Tibial nerve (tissue), 4 donors: ENCODE data around the gene MOB1B. TPM values are rescaled to one million over a fixed set of nuclear protein-coding genes. Genes with fewer than 3 reads are reported as not detected.
"Not testable (repeated sequence)": the region's sequence is repeated elsewhere in the genome, so short reads cannot be mapped to it uniquely, and the experiment has no call there.

ENCODE experiments used
- DNase-seq, 2 donors: peaks; one replicate each; pipeline ENCODE4 v3.0.0-alpha.2; 2019; ENCODE audit warnings: low spot score in 2 of 2
- H3K27ac ChIP-seq, 4 donors: fragments of 200-600 bp; sonication (generic) in 3 of 4; one replicate each; pipeline ENCODE4 v1.5.1; 2017 to 2019; ENCODE audit warnings: mild to moderate bottlenecking in 1 of 4
- H3K27me3 ChIP-seq, 2 donors: fragments of 200-600 bp; sonication (generic) in 1 of 2; one replicate each; pipeline versions ENCODE4 v1.5.1 to v1.6.0; 2017 to 2019
- H3K36me3 ChIP-seq, 3 donors: fragments of 200-600 bp; sonication (generic); one replicate each; pipeline ENCODE4 v1.5.1; 2018 to 2019
- H3K4me1 ChIP-seq, 4 donors: fragments of 200-600 bp; sonication (generic) in 3 of 4; one replicate each; pipeline ENCODE4 v1.5.1; 2017 to 2019
- H3K4me3 ChIP-seq, 4 donors: fragments of 200-600 bp; sonication (generic) in 3 of 4; one replicate each; pipeline ENCODE4 v1.5.1; 2017 to 2019; ENCODE audit warnings: mild to moderate bottlenecking in 1 of 4, moderate library complexity in 1 of 4
- H3K9me3 ChIP-seq, 4 donors: fragments of 200-600 bp; sonication (generic) in 3 of 4; one replicate each; pipeline ENCODE4 v1.5.1; 2017 to 2019
- EP300 ChIP-seq, 2 donors: sonication (generic); formaldehyde crosslinking; IDR thresholded peaks; one replicate each; pipeline ENCODE4 v1.6.1; 2017; ENCODE audit warnings: antibody characterized with exemption in 2 of 2, mild to moderate bottlenecking in 1 of 2
- POLR2A ChIP-seq, 2 donors: fragments of 450-650 bp; IDR thresholded peaks; one replicate each; pipeline ENCODE4 v1.6.1; 2017; ENCODE audit warnings: antibody characterized with exemption in 2 of 2, mild to moderate bottlenecking in 2 of 2, moderate library complexity in 2 of 2
- WGBS, 2 donors: methylation state at CpG; one replicate each; pipeline ENCODE4 v1.1.5; 2018; 5-methylcytosine and 5-hydroxymethylcytosine counted together
- total RNA-seq, 4 donors: library from RNA; depleted of rRNA; stranded (reverse); fragments of >200 nt; gene quantifications; one replicate each; pipeline ENCODE4 v1.1.0, GENCODE V29; 2016
- TF ChIP-seq, protein P1 (sequence below), 5 experiments: fragments of 200-600 bp in 3 of 5; fragments of 450-650 bp in 2 of 5; sonication (generic) in 3 of 5; IDR thresholded peaks; one replicate each; pipeline ENCODE4 v1.5.1; 2016 to 2019; ENCODE audit warnings: antibody characterized with exemption in 5 of 5, mild to moderate bottlenecking in 3 of 5, moderate library complexity in 2 of 5

Gene MOB1B
- total RNA-seq, 4 donors from 2014 or later, result 12.7 to 23.8 (median 18.2) TPM

DNA sequence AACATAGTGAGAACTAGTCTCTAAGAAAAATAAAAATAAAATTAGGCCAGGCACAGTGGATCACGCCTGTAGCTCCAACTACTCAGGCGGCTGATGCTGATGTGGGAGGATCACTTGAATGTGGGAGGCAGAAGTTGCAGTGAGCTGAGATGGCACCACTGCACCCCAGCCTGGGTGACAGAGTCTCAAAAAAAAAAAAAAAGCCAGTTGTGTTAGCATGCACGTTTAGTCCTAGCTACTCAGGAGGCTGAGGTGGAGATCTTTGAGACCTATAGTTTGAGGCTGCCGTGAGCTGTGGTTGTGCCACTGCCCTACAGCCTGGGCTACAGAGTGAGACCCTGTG lies 93.8 kb downstream of the MOB1B start:
- 57 to 62% methylated on average over 4 of the region's 4 CpGs for WGBS, 2 donors
- Histone ChIP-seq H3K4me1 (peaks cover 0 to 43% (median 2%) of the 10 kb centered on the region in 4 donors), H3K9me3 (no peaks in the 10 kb centered on the region), H3K36me3 (peaks cover 0 to 24% (median 0%) of the 10 kb centered on the region in 3 donors), H3K27ac (peak overlapping the region in 1 of 4 donors; percentile 20), H3K27me3 (no peaks in the 10 kb centered on the region), H3K4me3 (peak overlapping the region in 2 of 4 donors; percentile 19 to 77)
- TF ChIP-seq EP300 (IDR thresholded peaks at IDR 0.05) (no peak), POLR2A (IDR thresholded peaks at IDR 0.05) (no peak)
- TF ChIP-seq, protein P1, sequence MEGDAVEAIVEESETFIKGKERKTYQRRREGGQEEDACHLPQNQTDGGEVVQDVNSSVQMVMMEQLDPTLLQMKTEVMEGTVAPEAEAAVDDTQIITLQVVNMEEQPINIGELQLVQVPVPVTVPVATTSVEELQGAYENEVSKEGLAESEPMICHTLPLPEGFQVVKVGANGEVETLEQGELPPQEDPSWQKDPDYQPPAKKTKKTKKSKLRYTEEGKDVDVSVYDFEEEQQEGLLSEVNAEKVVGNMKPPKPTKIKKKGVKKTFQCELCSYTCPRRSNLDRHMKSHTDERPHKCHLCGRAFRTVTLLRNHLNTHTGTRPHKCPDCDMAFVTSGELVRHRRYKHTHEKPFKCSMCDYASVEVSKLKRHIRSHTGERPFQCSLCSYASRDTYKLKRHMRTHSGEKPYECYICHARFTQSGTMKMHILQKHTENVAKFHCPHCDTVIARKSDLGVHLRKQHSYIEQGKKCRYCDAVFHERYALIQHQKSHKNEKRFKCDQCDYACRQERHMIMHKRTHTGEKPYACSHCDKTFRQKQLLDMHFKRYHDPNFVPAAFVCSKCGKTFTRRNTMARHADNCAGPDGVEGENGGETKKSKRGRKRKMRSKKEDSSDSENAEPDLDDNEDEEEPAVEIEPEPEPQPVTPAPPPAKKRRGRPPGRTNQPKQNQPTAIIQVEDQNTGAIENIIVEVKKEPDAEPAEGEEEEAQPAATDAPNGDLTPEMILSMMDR (IDR thresholded peaks at IDR 0.05), result no peak
- DNase-seq, result no peak

DNA sequence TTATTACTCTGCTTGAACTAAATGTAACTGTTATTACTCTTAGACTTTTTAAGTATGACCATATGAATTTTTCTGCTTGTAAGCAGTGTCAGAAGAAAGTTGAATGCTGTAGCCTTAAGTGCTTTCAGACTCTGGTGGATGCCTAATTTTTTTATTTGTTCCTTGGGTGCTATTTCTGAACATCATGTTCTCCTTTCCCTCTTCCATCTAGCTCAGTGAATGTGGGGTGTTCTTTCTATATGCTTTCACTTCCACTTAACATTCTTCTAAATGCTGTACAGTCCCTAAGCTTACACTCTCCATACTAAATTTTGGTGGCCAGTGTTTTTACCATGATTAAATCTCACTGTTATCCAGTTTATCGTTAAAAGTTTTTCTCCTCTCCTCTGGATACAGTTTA lies 94.9 kb downstream of the MOB1B start:
- Histone ChIP-seq H3K27me3 (no peaks in the 10 kb centered on the region), H3K36me3 (peaks cover 0 to 34% (median 0%) of the 10 kb centered on the region in 3 donors), H3K4me1 (peaks cover 0 to 43% (median 2%) of the 10 kb centered on the region in 4 donors), H3K27ac (peak overlapping the region in 3 of 4 donors; percentile 23 to 51 (median 34)), H3K4me3 (no peak overlapping the region), H3K9me3 (no peaks in the 10 kb centered on the region)
- no peak for DNase-seq
- TF ChIP-seq EP300 (IDR thresholded peaks at IDR 0.05), result peak in 1 of 2 donors; percentile 13
- TF ChIP-seq, protein P1 (IDR thresholded peaks at IDR 0.05), result no peak
- WGBS, 2 donors, result 88 to 92% methylated on average over 1 of the region's 1 CpG

DNA sequence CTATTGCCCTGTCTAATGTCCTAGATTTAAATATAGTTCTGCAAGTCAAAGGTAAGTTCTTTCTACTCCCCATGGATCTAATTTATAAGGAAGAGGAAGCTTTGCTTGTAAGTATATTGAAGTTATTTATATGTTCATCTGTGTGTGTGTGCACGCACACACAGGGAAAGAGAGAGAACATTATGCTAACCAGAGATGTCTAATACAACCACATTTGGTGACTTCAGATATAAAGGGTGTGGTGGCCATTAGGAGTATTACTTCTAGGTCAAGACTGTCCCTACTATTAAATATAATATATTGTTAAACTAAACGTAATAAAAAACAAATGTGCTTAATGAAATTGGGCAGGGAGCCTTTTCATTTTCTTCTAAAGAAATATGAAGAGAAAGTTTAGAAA lies 95.4 kb downstream of the MOB1B start:
- Histone ChIP-seq H3K27me3 (no peaks in the 10 kb centered on the region), H3K4me1 (peaks cover 0 to 40% (median 2%) of the 10 kb centered on the region in 4 donors), H3K36me3 (peaks cover 0 to 34% (median 0%) of the 10 kb centered on the region in 3 donors), H3K4me3 (no peak overlapping the region), H3K27ac (peak overlapping the region in 3 of 4 donors; percentile 23 to 51 (median 34)), H3K9me3 (no peaks in the 10 kb centered on the region)
- DNase-seq, result no peak
- 50 to 57% methylated on average over 2 of the region's 2 CpGs for WGBS, 2 donors
- TF ChIP-seq EP300 (IDR thresholded peaks at IDR 0.05) (no peak), POLR2A (IDR thresholded peaks at IDR 0.05) (no peak)
- TF ChIP-seq, protein P1 (IDR thresholded peaks at IDR 0.05), result no peak

DNA sequence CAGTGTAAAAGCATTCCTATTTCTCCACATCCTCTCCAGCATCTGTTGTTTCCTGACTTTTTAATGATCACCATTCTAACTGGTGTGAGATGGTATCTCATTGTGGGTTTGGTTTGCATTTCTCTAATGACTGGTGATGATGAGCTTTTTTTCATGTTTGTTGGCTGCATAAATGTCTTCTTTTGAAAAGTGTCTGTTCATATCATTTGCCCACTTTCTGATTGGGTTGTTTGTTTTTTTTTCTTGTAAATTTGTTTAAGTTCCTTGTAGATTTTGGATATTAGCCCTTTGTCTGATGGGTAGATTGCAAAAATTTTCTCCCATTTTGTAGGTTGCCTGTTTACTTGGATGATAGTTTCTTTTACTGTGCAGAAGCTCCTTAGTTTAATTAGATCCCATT lies 97.5 kb downstream of the MOB1B start:
- not testable (repeated sequence) for H3K9me3 ChIP-seq, H3K27me3 ChIP-seq, H3K4me3 ChIP-seq, H3K27ac ChIP-seq, DNase-seq
- H3K4me1 ChIP-seq, result peaks cover 0 to 27% (median 2%) of the 10 kb centered on the region in 4 donors
- H3K36me3 ChIP-seq, result peaks cover 0 to 34% (median 0%) of the 10 kb centered on the region in 3 donors

DNA sequence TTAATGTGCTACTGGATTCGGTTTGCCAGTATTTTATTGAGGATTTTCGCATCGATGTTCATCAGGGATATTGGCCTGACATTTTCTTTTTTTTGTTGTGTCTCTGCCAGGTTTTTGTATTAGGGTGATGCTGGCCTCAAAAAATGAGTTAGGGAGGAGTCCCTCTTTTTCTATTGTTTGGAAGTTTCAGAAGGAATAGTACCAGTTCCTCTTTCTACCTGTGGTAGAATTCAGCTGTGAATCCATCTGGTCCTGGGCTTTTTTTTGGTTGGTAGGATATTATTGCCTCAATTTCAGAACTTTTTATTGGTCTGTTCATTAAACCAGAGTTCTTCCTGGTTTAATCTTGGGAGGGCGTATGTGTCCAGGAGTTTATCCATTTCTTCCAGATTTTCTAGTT lies 99.2 kb downstream of the MOB1B start:
- not testable (repeated sequence) for H3K4me1 ChIP-seq, H3K4me3 ChIP-seq, DNase-seq, H3K27me3 ChIP-seq, H3K9me3 ChIP-seq, H3K27ac ChIP-seq
- WGBS, 2 donors, result 96 to 99% methylated on average over 4 of the region's 4 CpGs
- peaks cover 0 to 34% (median 0%) of the 10 kb centered on the region in 3 donors for H3K36me3 ChIP-seq

DNA sequence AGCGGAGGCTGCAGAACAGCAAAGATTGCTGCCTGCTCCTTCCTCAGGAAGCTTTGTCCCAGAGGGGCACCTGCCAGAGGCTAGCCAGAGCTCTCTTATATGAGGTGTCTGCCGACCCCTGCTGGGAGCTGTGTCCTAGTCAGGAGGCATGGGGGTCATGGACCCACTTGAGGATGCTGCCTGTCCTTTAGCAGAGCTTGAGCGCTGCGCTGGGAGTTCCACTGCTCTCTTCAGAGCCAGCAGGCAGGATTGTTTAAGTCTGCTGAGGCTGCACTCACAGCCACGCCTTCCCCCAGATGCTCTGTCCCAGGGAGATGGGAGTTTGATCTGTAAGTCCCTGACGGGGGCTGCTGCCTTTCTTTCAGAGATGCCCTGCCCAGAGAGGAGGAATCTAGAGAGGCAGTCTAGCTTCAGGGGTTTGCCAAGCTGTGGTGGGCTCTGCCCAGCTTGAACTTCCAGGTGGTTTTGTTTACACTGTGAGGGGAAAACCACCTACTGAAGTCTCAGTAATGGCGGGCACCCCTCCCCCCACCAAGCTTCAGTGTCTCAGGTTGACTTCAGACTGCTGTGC lies 102.2 kb downstream of the MOB1B start:
- Histone ChIP-seq H3K27ac (no peak overlapping the region), H3K4me3 (peak overlapping the region in 1 of 4 donors; percentile 9), H3K4me1 (peaks cover 0 to under 1% (median 0%) of the 10 kb centered on the region in 4 donors), H3K9me3 (no peaks in the 10 kb centered on the region), H3K36me3 (peaks cover 0 to 27% (median 0%) of the 10 kb centered on the region in 3 donors), H3K27me3 (no peaks in the 10 kb centered on the region)
- TF ChIP-seq POLR2A (IDR thresholded peaks at IDR 0.05), result no peak
- no peak for TF ChIP-seq EP300 (IDR thresholded peaks at IDR 0.05)
- TF ChIP-seq, protein P1 (IDR thresholded peaks at IDR 0.05), result no peak
- WGBS, 2 donors, result 63 to 71% methylated on average over 3 to 7 of the region's 7 CpGs
- no peak for DNase-seq

DNA sequence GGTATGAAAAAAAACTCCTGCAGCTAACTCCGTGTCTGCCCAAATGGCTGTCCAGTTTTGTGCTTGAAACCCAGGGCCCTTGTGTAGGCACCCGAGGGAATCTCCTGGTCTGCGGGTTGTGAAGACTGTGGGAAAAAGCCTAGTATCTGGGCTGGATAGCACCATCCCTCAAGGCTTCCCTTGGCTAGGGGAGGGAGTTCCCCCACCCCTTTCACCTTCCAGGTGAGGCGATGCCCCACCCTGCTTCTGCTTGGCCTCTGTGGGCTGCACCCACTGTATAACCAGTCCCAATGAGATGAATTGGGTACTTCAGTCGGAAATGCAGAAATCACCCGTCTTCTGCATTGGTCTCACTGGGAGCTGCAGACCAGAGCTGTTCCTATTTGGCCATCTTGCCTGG lies 102.9 kb downstream of the MOB1B start:
- H3K4me3 ChIP-seq, H3K4me1 ChIP-seq, H3K27ac ChIP-seq, DNase-seq, H3K9me3 ChIP-seq, H3K27me3 ChIP-seq: not testable (repeated sequence)
- WGBS, 2 donors, result 93 to 96% methylated on average over 6 of the region's 6 CpGs
- peaks cover 0 to 21% (median 0%) of the 10 kb centered on the region in 3 donors for H3K36me3 ChIP-seq
